Stimulated activated CD8-positive, alpha-beta memory T cell treated with anti-CD3 and anti-CD28 coated beads, Interleukin-12 subunit alpha, Interleukin-12 subunit beta, amount 100 ng/mL, for 24 hours (primary cell): ENCODE measurements around the gene ADH7.
"Not testable (repeated sequence)": the region's sequence is repeated elsewhere in the genome, so short reads cannot be mapped to it uniquely, and the experiment has no call there.

Experiments
- DNase-seq: peaks from one replicate; pipeline ENCODE4 v3.0.0-alpha.2; 2020; ENCODE audit errors: extremely low read depth

Gene ADH7

DNA sequence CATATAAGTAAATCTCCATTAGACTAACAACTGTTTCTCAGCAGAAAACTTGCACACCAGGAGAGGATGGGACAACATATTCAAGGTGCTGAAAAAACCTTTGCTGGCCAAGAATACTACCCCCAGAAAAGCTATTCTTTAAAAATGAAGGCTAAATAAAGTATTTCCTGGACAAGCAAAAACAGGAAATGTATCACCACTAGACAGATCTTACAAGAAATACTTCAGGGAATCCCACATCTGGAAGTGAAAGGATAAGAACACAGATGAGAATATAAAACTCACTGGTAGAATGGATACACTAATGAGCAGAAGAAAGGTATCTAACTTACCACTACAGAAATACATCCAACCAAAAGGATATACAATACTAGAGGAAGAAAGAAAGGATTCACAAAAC lies 55.6 kb downstream of the ADH7 start:
- no peak for DNase-seq

DNA sequence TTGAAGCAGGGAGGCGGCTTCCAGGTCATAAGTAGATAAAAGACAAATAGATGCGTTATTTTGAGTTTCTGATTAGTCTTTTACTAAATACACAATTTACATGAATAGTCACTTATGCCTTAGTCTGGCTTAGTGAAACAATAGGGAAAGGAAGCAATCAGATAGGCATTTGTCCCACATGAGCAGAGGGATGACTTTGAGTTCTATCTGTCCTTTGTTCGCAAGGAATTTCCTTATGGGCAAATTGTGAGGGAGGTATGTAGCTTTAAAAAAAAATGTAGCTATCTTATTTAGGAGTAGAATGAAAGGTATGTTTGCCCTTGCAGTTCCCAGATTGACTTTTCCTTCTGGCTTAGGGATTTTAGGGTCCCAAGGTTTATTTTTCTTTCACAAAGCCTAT lies 56.3 kb downstream of the ADH7 start:
- no peak for DNase-seq

DNA sequence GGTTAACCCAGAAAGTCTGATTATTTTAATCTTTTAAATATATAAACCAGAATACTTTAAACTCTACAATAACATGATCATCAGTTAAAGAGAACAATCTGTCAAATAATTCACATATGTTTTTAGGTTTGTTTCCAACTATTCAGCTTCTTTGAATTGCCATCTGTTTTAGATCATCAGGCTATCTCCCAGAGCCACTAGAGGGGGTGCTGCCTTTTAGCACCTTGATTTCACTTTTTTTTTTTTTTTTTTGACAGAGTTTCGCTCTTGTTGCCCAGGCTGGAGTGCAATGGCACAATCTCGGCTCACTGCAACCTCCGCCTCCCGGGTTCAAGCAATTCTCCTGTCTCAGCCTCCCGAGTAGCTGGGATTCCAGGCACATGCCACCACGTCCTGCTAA lies 57.8 kb downstream of the ADH7 start:
- DNase-seq = not testable (repeated sequence)

DNA sequence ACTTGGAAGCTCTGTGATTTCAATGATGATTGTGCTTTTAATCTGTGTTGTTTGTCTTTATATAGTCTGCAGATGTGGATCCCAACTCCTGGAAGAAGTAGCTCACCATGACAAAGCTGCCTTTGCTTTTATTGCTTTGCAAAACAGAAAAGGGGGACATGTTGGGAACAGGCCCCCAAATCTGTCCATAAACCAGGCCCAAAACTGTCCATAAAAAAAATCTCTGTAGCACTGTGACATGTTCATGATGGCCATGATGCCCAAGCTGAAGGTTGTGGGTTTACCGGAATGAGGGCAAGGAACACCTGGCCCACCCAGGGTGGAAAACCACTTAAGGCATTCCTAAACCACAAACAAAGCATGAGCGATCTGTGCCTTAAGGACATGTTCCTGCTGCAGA lies 62.7 kb downstream of the ADH7 start:
- not testable (repeated sequence) for DNase-seq

DNA sequence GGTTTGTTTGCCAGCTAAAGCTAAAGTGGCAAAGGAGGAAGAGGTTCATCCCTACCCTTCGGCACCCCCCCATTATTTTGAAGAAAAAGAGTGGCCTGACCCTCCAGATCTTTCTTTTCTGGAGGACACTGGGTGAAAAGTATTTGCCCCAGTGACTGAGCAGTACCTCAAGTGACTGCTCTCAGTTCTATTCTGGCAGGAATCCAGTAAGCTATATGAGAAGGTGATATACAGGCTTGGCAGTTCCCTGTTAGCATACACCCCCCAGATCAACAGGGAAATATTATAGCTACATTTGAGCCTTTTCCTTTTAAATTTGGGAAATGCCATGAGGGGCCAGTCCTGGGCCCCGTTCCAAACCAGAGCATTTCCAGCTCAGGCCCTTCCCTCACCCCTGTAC lies 67.3 kb downstream of the ADH7 start:
- DNase-seq = not testable (repeated sequence)

DNA sequence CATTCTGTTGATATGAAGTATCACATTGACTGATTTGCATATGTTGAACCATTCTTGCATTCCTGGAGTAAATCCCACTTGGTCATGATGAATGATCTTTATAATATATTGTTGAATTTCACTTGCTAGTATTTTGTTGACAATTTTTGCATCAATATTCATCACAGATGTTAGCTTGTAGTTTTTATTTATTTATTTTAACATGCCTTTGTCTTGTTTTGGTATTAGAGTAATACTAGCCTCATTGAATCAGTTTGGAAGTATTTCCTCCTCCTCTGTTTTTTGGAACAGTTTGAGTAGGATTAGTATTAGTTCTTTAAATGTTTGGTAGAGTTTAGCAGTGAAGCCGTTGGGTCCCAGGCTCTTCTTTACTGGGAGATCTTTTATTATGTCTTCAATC lies 68.7 kb downstream of the ADH7 start:
- no peak for DNase-seq

DNA sequence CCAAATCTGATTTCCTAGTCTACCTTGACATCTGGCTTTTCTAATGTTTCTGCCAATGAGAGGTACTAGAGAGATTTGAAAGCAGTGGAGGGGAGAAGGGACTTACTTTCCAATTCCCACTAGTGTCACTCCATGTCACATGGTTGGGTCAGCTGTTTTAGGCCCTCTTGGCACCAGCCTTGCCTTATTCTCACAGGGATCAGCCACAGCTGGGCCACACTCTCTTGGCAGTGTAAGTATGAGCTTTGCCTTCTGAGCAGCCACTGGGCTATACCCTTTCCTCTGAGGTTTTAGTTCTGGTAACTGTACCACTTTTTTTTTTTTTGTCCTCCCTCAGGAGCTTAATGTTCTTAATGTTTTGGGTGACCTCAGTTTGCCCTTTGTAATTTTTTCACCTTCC lies 72.4 kb downstream of the ADH7 start:
- DNase-seq = no peak
